HepG2 (cell line): ENCODE data around the gene CARS2. TPM values are rescaled to one million over a fixed set of nuclear protein-coding genes. Genes with fewer than 3 reads are reported as not detected.

Source experiments
- AHR ChIP-seq: IDR thresholded peaks from 2 replicates; pipeline ENCODE4 v1.6.1; 2018; ENCODE audit warnings: missing genetic modification reagents, missing compliant biosample characterization
- BORCS8-MEF2B ChIP-seq: sonication (generic); formaldehyde crosslinking; IDR thresholded peaks from 2 replicates; pipeline ENCODE4 v1.8.0; 2022; ENCODE audit warnings: mild to moderate bottlenecking, missing genetic modification reagents
- BRCA1 ChIP-seq: sonication (generic); formaldehyde crosslinking; IDR thresholded peaks from 2 replicates; pipeline ENCODE4 v1.4.0; 2020; ENCODE audit warnings: missing genetic modification reagents
- ELF1 ChIP-seq: sonication (generic); formaldehyde crosslinking; IDR thresholded peaks from 2 replicates; pipeline ENCODE4 v1.4.0; 2020; ENCODE audit warnings: missing genetic modification reagents
- HMGXB4 ChIP-seq, 2 experiments: sonication (generic) in 1 of 2; formaldehyde crosslinking in 1 of 2; IDR thresholded peaks; 2 replicates each; pipeline versions ENCODE4 v1.4.0 to v1.6.1; 2018 to 2020; ENCODE audit warnings: missing genetic modification reagents in 2 of 2, borderline replicate concordance in 1 of 2, low read depth in 1 of 2, mild to moderate bottlenecking in 1 of 2, missing biosample characterization in 1 of 2
- IRF2 ChIP-seq: IDR thresholded peaks from 2 replicates; pipeline ENCODE4 v1.6.1; 2018; ENCODE audit warnings: missing genetic modification reagents, missing compliant biosample characterization
- PPARG ChIP-seq: conservative IDR thresholded peaks from 2 replicates; pipeline ENCODE4 v1.6.1; 2016; ENCODE audit warnings: missing biosample characterization, missing genetic modification reagents
- PTBP1 ChIP-seq: fragments of 200-400 bp; formaldehyde crosslinking; IDR thresholded peaks from 2 replicates; pipeline ENCODE4 v1.6.1; 2018; ENCODE audit warnings: low read length, low read depth; ENCODE audit not compliant: poor library complexity, severe bottlenecking
- RFXANK ChIP-seq: IDR thresholded peaks from 2 replicates; pipeline ENCODE4 v1.6.1; 2016
- RORA ChIP-seq: sonication (generic); formaldehyde crosslinking; IDR thresholded peaks from 2 replicates; pipeline ENCODE4 v1.5.0; 2020; ENCODE audit warnings: mild to moderate bottlenecking, missing genetic modification reagents, moderate library complexity
- SNRNP70 ChIP-seq: fragments of 200-400 bp; formaldehyde crosslinking; IDR thresholded peaks from 2 replicates; pipeline ENCODE4 v1.6.1; 2017; ENCODE audit warnings: mild to moderate bottlenecking, low read depth, low read length, moderate library complexity
- TFDP1 ChIP-seq: IDR thresholded peaks from 2 replicates; pipeline ENCODE4 v1.6.1; 2016; ENCODE audit warnings: missing compliant biosample characterization, missing genetic modification reagents, borderline replicate concordance
- ZBTB49 ChIP-seq: sonication (generic); formaldehyde crosslinking; IDR thresholded peaks from 2 replicates; pipeline ENCODE4 v1.4.0; 2020; ENCODE audit warnings: missing genetic modification reagents, borderline replicate concordance
- ZBTB7A ChIP-seq: sonication (generic); formaldehyde crosslinking; IDR thresholded peaks from 2 replicates; pipeline ENCODE4 v1.8.0; 2022; ENCODE audit warnings: mild to moderate bottlenecking, missing genetic modification reagents
- ZC3H13 ChIP-seq: sonication (generic); formaldehyde crosslinking; IDR thresholded peaks from 2 replicates; pipeline ENCODE4 v1.8.1; 2023; ENCODE audit warnings: mild to moderate bottlenecking, missing genetic modification reagents, moderate library complexity
- ZFP36 ChIP-seq: fragments of 150-350 bp; IDR thresholded peaks from 2 replicates; pipeline ENCODE4 v1.6.1; 2018; ENCODE audit warnings: borderline replicate concordance, low read length, low read depth; ENCODE audit not compliant: partially characterized antibody
- ZKSCAN1 ChIP-seq: fragments of 150-350 bp; IDR thresholded peaks from 2 replicates; pipeline ENCODE4 v1.6.1; 2014; ENCODE audit warnings: low read length
- ZMAT3 ChIP-seq: sonication (generic); formaldehyde crosslinking; conservative IDR thresholded peaks from 2 replicates; pipeline ENCODE4 v1.7.0; 2021; ENCODE audit warnings: missing genetic modification reagents
- ZNF317 ChIP-seq: sonication (generic); formaldehyde crosslinking; IDR thresholded peaks from 2 replicates; pipeline ENCODE4 v1.5.0; 2020; ENCODE audit warnings: mild to moderate bottlenecking, missing genetic modification reagents
- ZNF382 ChIP-seq: sonication (generic); formaldehyde crosslinking; IDR thresholded peaks from 2 replicates; pipeline ENCODE4 v1.5.0; 2020; ENCODE audit warnings: missing genetic modification reagents, mild to moderate bottlenecking, borderline replicate concordance
- ZNF484 ChIP-seq: sonication (generic); formaldehyde crosslinking; IDR thresholded peaks from 2 replicates; pipeline ENCODE4 v1.5.1; 2020; ENCODE audit warnings: mild to moderate bottlenecking, low read depth, missing genetic modification reagents, borderline replicate concordance
- ZNF572 ChIP-seq: sonication (generic); formaldehyde crosslinking; IDR thresholded peaks from 2 replicates; pipeline ENCODE4 v1.5.1; 2020; ENCODE audit warnings: mild to moderate bottlenecking, missing genetic modification reagents
- ZNF672 ChIP-seq: sonication (generic); formaldehyde crosslinking; IDR thresholded peaks from 2 replicates; pipeline ENCODE4 v1.8.1; 2022; ENCODE audit warnings: missing genetic modification reagents
- ZNF776 ChIP-seq: sonication (generic); formaldehyde crosslinking; IDR thresholded peaks from 2 replicates; pipeline ENCODE4 v1.4.0; 2020; ENCODE audit warnings: mild to moderate bottlenecking, missing genetic modification reagents
- ZNF841 ChIP-seq: sonication (generic); formaldehyde crosslinking; IDR thresholded peaks from 2 replicates; pipeline ENCODE4 v1.8.1; 2023; ENCODE audit warnings: missing genetic modification reagents, borderline replicate concordance
- ZSCAN20 ChIP-seq: sonication (generic); formaldehyde crosslinking; IDR thresholded peaks from 2 replicates; pipeline ENCODE4 v1.4.0; 2020; ENCODE audit warnings: missing genetic modification reagents, mild to moderate bottlenecking, borderline replicate concordance
- polyA plus RNA-seq, 8 experiments: library from polyadenylated mRNA; depleted of rRNA in 3 of 8; stranded (reverse) in 7 of 8; unstranded in 1 of 8; fragments of >200 nt; fragmentation: Illumina TruSeq in 4 of 8; extraction: Trizol in 4 of 8; gene quantifications; 2 replicates each; pipeline versions ENCODE4 v1.2.1 to v1.2.3, GENCODE V29; 2011 to 2016; ENCODE audit warnings: low read depth in 4 of 8, missing spikeins in 1 of 8, mixed read lengths in 1 of 8; ENCODE audit not compliant: insufficient read depth in 1 of 8
- total RNA-seq, 5 experiments: library from RNA; depleted of rRNA; stranded (reverse); fragments of >200 nt; fragmentation: Illumina TruSeq; extraction: Trizol; gene quantifications; 2 replicates each; pipeline ENCODE4 v1.2.3, GENCODE V29; 2016; ENCODE audit warnings: low read depth in 1 of 5

Gene CARS2
- total and polyA plus RNA-seq, 2 of the 13 experiments (the other 11 are each of a cell fraction or from before 2014, with no cell fraction given) = 41.1 to 59.3 TPM

- TF ChIP-seq RFXANK (CRISPR knock-in tag) (no peak), ZMAT3 (CRISPR knock-in tag) (peak; percentile 30; the same call in 1 of the 2 replicates), ZNF484 (no peak), TFDP1 (CRISPR knock-in tag) (peak; percentile 74; the same call in 1 of the 2 replicates), PPARG (CRISPR knock-in tag) (no peak), ZNF776 (CRISPR knock-in tag) (no peak), BRCA1 (0 out of 2 replicates have a peak, but pooled peaks have one; percentile 16), AHR (no peak), ELF1 (peak; percentile 35; the same call in 1 of the 2 replicates), ZNF841 (CRISPR knock-in tag) (0 out of 2 replicates have a peak, but pooled peaks have one; percentile 58), ZNF572 (CRISPR knock-in tag) (no peak), ZBTB49 (no peak), ZBTB7A (no peak), RORA (CRISPR knock-in tag) (no peak), BORCS8-MEF2B (CRISPR knock-in tag) (0 out of 2 replicates have a peak, but pooled peaks have one; percentile 78), ZNF317 (CRISPR knock-in tag) (0 out of 2 replicates have a peak, but pooled peaks have one; percentile 11), ZFP36 (no peak), ZSCAN20 (CRISPR knock-in tag) (0 out of 2 replicates have a peak, but pooled peaks have one; percentile 10), SNRNP70 (no peak), PTBP1 (no peak), ZKSCAN1 (no peak), IRF2 (CRISPR knock-in tag) (no peak), ZNF672 (0 out of 2 replicates have a peak, but pooled peaks have one; percentile 31), HMGXB4 (CRISPR knock-in tag; IDR thresholded peaks at IDR 0.05; ENCODE audit: borderline replicate concordance in 1 of 2, low read depth in 1 of 2) (peak in 1 of 2 experiments; percentile 20; a peak in 2 of 4 replicates), ZC3H13 (CRISPR knock-in tag) (peak; percentile 74; the same call in 1 of the 2 replicates), ZNF382 (CRISPR knock-in tag) (no peak)
Observed at GRCh38 chr13:110712081-110712848, 6.3 kb upstream of the CARS2 start (continued).
